ENCODE data around the gene YARS2.
A peak's percentile ranks its signal among the peaks of the same experiment; 100 is the strongest.

Gene YARS2

GRCh38 chr12:32755654-32756475 is at the start of gene YARS2:
Gene YARS2, minus strand, starts transcription at chr12:32755897. Its CDS starts 23 bp downstream, at chr12:32755874.
- DNase-seq (ENCODE audit: insufficient read length, low spot score) (no peak), FAIRE-seq (peak; percentile 90)
- TF ChIP-seq, protein P1, sequence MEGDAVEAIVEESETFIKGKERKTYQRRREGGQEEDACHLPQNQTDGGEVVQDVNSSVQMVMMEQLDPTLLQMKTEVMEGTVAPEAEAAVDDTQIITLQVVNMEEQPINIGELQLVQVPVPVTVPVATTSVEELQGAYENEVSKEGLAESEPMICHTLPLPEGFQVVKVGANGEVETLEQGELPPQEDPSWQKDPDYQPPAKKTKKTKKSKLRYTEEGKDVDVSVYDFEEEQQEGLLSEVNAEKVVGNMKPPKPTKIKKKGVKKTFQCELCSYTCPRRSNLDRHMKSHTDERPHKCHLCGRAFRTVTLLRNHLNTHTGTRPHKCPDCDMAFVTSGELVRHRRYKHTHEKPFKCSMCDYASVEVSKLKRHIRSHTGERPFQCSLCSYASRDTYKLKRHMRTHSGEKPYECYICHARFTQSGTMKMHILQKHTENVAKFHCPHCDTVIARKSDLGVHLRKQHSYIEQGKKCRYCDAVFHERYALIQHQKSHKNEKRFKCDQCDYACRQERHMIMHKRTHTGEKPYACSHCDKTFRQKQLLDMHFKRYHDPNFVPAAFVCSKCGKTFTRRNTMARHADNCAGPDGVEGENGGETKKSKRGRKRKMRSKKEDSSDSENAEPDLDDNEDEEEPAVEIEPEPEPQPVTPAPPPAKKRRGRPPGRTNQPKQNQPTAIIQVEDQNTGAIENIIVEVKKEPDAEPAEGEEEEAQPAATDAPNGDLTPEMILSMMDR (IDR thresholded peaks at IDR 0.05; ENCODE audit: insufficient read depth, missing control alignments): peak; percentile 93

GRCh38 chr12:32804301-32804700 is 48.6 kb upstream of the YARS2 start:
- FAIRE-seq (no peak), DNase-seq (ENCODE audit: insufficient read length, low spot score) (no peak)
- TF ChIP-seq, protein P1 (IDR thresholded peaks at IDR 0.05; ENCODE audit: insufficient read depth, missing control alignments): no peak

- TF ChIP-seq, protein P1 (IDR thresholded peaks at IDR 0.05; ENCODE audit: insufficient read depth, missing control alignments): no peak
- DNase-seq (ENCODE audit: insufficient read length, low spot score) (no peak), FAIRE-seq (no peak)
These were observed 45.7 kb upstream of the YARS2 start for GRCh38 chr12:32801269-32801980.

- FAIRE-seq (no peak), DNase-seq (ENCODE audit: insufficient read length, low spot score) (no peak)
These were observed 38.6 kb upstream of the YARS2 start for GRCh38 chr12:32794281-32794680.

DNA sequence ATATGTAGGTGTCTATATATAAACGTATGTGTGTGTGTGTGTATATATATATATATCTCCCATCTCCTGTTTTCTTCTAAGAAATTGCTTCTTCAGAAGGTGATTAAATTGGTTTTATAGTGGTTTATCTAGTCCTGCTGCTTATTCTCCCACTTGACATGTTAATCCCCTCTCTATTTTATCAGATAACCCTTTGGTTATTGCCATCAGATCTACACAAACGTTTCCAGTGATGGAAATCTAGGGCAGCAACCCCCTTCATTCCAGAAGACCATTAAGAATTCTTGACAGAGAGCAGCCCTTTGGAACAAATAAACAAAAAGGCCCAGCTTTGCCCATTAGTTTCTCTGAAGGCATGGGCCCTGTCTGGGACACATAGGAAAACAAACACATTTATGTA is 34.2 kb upstream of the YARS2 start:
- FAIRE-seq (no peak), DNase-seq (ENCODE audit: insufficient read length, low spot score) (no peak)
- TF ChIP-seq, protein P1 (IDR thresholded peaks at IDR 0.05; ENCODE audit: insufficient read depth, missing control alignments): no peak

More at GRCh38 chr12:32794281-32794680, 38.6 kb upstream of the YARS2 start:
- TF ChIP-seq, protein P1 (IDR thresholded peaks at IDR 0.05; ENCODE audit: insufficient read depth, missing control alignments): no peak

GRCh38 chr12:32789446-32789845 is 33.7 kb upstream of the YARS2 start:
- no peak for FAIRE-seq
- TF ChIP-seq, protein P1 (IDR thresholded peaks at IDR 0.05; ENCODE audit: insufficient read depth, missing control alignments): no peak

More at GRCh38 chr12:32789446-32789845, 33.7 kb upstream of the YARS2 start:
- no peak for DNase-seq (ENCODE audit: insufficient read length, low spot score)
